OCI-LY3 (cell line): ENCODE measurements around the gene FRZB.

ENCODE experiments used
- H2AFZ ChIP-seq: fragments of 200-600, 300-600 bp; shearing (Covaris generic); 2 replicates; pipeline ENCODE4 v1.6.0; 2014; ENCODE audit warnings: antibody characterized with exemption, low read depth, low read length
- H3K27ac ChIP-seq: fragments of 200-600, 300-600 bp; sonication (generic); 2 replicates; pipeline ENCODE4 v1.5.1; 2014; ENCODE audit warnings: mild to moderate bottlenecking, low read length, moderate library complexity, mixed read lengths
- H3K27me3 ChIP-seq: fragments of 200-600, 300-600 bp; sonication (generic); 2 replicates; pipeline ENCODE4 v1.6.1; 2014; ENCODE audit warnings: low read depth, low read length, mixed read lengths
- H3K36me3 ChIP-seq: fragments of 200-600, 300-600 bp; sonication (generic); replicated peaks from 2 replicates; pipeline ENCODE3; 2014; ENCODE audit warnings: low read depth, low read length, mixed read lengths
- H3K4me1 ChIP-seq: fragments of 300-600, 200-600 bp; sonication (generic); 2 replicates; pipeline ENCODE4 v1.6.1; 2014; ENCODE audit warnings: low read length, mixed read lengths
- H3K4me2 ChIP-seq: fragments of 200-600, 300-600 bp; sonication (generic); 2 replicates; pipeline ENCODE4 v1.6.1; 2014; ENCODE audit warnings: low read length, mixed read lengths
- H3K4me3 ChIP-seq: fragments of 300-600, 200-600 bp; sonication (generic); 2 replicates; pipeline ENCODE4 v1.5.1; 2014; ENCODE audit warnings: antibody characterized with exemption, mild to moderate bottlenecking, low read length, moderate library complexity
- H3K79me2 ChIP-seq: fragments of 300-600, 200-600 bp; shearing (Covaris generic); 2 replicates; pipeline ENCODE4 v1.6.1; 2014; ENCODE audit warnings: mild to moderate bottlenecking, low read length, mixed read lengths
- H3K9ac ChIP-seq: fragments of 300-600, 200-600 bp; shearing (Covaris generic); 2 replicates; pipeline ENCODE4 v1.6.0; 2014; ENCODE audit warnings: mild to moderate bottlenecking, low read length, moderate library complexity
- H3K9me3 ChIP-seq: fragments of 200-600, 300-600 bp; shearing (Covaris generic); 2 replicates; pipeline ENCODE4 v1.6.1; 2014; ENCODE audit warnings: low read length, mixed read lengths; ENCODE audit not compliant: insufficient read depth
- H4K20me1 ChIP-seq: fragments of 200-600, 300-600 bp; sonication (generic); 2 replicates; pipeline ENCODE4 v1.6.1; 2016; ENCODE audit warnings: low read length, mixed read lengths; ENCODE audit not compliant: insufficient read depth
- CTCF ChIP-seq: fragments of 200-600, 300-600 bp; sonication (generic); IDR thresholded peaks from 2 replicates; pipeline ENCODE4 v1.5.1; 2014; ENCODE audit warnings: antibody characterized with exemption, low read length, low read depth
- EZH2phosphoT487 ChIP-seq: fragments of 200-600 bp; shearing (Covaris generic); IDR thresholded peaks from 2 replicates; pipeline ENCODE4 v1.6.1; 2018; ENCODE audit warnings: antibody characterized with exemption, mixed run types, low read depth

The FRZB gene

GRCh38 chr2:182810087-182810486 is 56.4 kb downstream of the FRZB start:
- TF ChIP-seq CTCF (no peak), EZH2phosphoT487 (no peak)
- Histone ChIP-seq H3K79me2 (no peaks in the 10 kb centered on the region), H3K27me3 (peaks cover 9% of the 10 kb centered on the region; the same call in 1 of the 2 replicates), H4K20me1 (no peaks in the 10 kb centered on the region), H3K9me3 (no peaks in the 10 kb centered on the region), H2AFZ (no peak overlapping the region), H3K4me3 (no peak overlapping the region), H3K9ac (no peak overlapping the region), H3K36me3 (no peaks in the 10 kb centered on the region), H3K4me2 (no peak overlapping the region), H3K27ac (no peak overlapping the region), H3K4me1 (no peaks in the 10 kb centered on the region)

- no peak overlapping the region for H2AFZ ChIP-seq
Measured at GRCh38 chr2:182807319-182807718, 59.1 kb downstream of the FRZB start.

GRCh38 chr2:182804128-182804527 is 62.3 kb downstream of the FRZB start:
- no peak overlapping the region for H2AFZ ChIP-seq
- no peaks in the 10 kb centered on the region for H3K9me3 ChIP-seq
- H3K4me1 ChIP-seq = no peaks in the 10 kb centered on the region
- peaks cover 3% of the 10 kb centered on the region; the same call in 1 of the 2 replicates for H3K27me3 ChIP-seq
- H3K36me3 ChIP-seq = no peaks in the 10 kb centered on the region
- no peak overlapping the region for H3K27ac ChIP-seq
- H3K4me2 ChIP-seq = no peak overlapping the region
- TF ChIP-seq CTCF = no peak
- TF ChIP-seq EZH2phosphoT487 = no peak
- H3K4me3 ChIP-seq = no peak overlapping the region
- H3K79me2 ChIP-seq = no peaks in the 10 kb centered on the region
- no peaks in the 10 kb centered on the region for H4K20me1 ChIP-seq
- H3K9ac ChIP-seq = no peak overlapping the region

More at GRCh38 chr2:182807319-182807718, 59.1 kb downstream of the FRZB start:
- no peaks in the 10 kb centered on the region for H3K36me3 ChIP-seq
- H4K20me1 ChIP-seq = no peaks in the 10 kb centered on the region
- no peak overlapping the region for H3K27ac ChIP-seq
- H3K4me2 ChIP-seq = no peak overlapping the region
- H3K9ac ChIP-seq = no peak overlapping the region
- H3K4me1 ChIP-seq = no peaks in the 10 kb centered on the region
- peaks cover 3% of the 10 kb centered on the region; the same call in 1 of the 2 replicates for H3K27me3 ChIP-seq
- H3K4me3 ChIP-seq = no peak overlapping the region
- H3K79me2 ChIP-seq = no peaks in the 10 kb centered on the region
- no peaks in the 10 kb centered on the region for H3K9me3 ChIP-seq
- TF ChIP-seq CTCF (no peak), EZH2phosphoT487 (no peak)

- no peak overlapping the region for H3K4me2 ChIP-seq
- no peaks in the 10 kb centered on the region for H3K79me2 ChIP-seq
- H3K27ac ChIP-seq = no peak overlapping the region
- no peaks in the 10 kb centered on the region for H3K27me3 ChIP-seq
- no peak overlapping the region for H3K4me3 ChIP-seq
- no peaks in the 10 kb centered on the region for H3K9me3 ChIP-seq
- H3K4me1 ChIP-seq = no peaks in the 10 kb centered on the region
- H3K9ac ChIP-seq = no peak overlapping the region
- H2AFZ ChIP-seq = no peak overlapping the region
- no peak for TF ChIP-seq CTCF
- TF ChIP-seq EZH2phosphoT487 = no peak
- H3K36me3 ChIP-seq = no peaks in the 10 kb centered on the region
- no peaks in the 10 kb centered on the region for H4K20me1 ChIP-seq
Measured at GRCh38 chr2:182798736-182799135, 67.7 kb downstream of the FRZB start.
